SH-SY5Y (cell line): ENCODE measurements around the gene C19orf67.

Experiments used
- GATA2 ChIP-seq: IDR thresholded peaks from 2 replicates; pipeline ENCODE4 v1.6.1; 2011; ENCODE audit warnings: mild to moderate bottlenecking, low read depth, low read length
- GATA3 ChIP-seq: IDR thresholded peaks from 2 replicates; pipeline ENCODE4 v1.6.1; 2011; ENCODE audit warnings: low read depth, mild to moderate bottlenecking, low read length, moderate library complexity

The C19orf67 gene

DNA sequence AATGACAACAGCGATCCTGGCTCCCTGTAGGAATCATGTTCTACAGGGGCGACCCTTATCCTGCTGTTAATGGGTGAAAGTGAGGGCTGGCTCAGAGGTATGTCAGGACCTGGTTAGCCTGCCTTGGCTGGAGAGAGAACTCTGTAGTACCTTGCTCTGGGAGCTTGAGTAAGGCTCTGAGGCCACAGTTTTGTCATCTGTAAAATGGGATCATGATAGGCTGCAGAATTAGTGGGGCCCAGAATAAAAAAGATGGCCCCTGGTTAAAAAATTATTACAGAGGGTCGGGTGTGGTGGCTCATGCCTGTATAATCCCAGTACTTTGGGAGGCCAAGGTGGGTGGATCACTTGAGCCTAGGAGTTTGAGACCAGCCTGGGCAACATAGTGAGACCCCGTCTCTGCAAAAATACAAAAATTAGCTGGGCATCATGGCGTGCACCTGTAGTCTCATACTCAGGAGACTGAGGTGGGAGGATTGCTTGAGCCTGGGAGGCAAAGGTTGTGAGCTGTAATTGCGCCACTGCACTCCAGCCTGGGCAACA, 15.5 kb upstream of the C19orf67 start:
- TF ChIP-seq GATA3 (no peak), GATA2 (no peak)

DNA sequence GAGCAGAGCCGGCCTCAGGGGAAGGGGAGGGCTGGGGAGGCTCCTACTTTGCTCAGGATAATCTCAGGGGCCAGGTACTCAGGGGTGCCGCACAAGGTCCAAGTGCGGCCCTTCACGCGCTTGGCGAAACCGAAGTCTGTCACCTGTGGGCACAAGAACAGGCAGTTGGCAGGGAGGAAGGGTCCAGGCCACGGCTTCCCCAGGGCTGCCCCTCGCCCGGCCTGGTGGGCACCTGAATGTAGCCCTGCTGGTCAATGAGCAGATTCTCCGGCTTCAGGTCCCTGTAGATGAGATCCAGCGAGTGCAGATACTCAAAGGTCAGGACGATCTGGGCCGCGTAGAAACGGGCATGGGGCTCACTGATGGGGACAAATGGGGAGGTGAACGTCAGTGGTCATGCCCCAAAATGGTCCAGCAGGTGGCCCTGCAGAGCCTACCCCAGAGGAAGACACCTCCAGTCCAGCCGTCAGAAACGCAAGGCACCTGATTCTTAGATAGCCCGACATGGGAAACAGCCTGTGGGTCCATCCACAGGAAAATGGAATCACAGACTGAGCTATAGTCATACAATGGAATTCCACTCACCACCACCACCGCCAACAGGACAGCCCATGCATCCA, 12.1 kb upstream of the C19orf67 start:
- TF ChIP-seq GATA2 (no peak), GATA3 (no peak)

DNA sequence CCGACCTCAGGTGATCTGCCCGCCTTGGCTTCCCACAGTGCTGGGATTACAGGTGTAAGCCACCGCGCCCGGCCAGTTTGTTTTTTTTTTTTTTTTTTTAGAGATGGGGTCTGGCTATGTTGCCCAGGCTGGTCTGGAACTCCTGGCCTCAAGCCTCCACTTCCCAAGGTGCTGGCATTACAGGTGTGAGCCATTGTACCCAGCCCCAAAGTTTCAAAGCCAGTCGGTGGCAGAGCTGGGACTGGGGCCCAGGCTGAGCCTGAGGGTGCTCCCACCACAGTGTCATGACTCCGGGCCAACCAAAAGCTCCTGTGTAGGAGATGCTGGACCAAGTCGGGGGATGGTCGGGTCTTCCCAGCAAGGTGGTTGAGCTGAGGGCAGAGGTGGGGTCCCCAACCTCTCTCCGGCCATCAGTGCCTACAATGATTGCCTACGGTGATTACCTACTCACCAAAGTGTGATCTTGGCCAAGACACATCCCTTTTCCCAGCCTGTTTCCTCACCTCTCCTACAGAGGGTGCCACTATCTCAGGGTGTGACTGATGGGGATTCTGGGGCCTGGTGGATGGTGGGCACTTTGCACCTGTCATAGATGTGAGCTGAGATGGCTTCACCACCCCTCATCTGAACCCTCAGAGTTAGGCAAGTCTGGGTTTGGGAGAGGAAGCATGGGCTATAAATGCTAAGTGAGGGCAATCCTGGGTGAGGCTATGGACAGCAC, 10.8 kb upstream of the C19orf67 start:
- TF ChIP-seq GATA3 (no peak), GATA2 (no peak)

DNA sequence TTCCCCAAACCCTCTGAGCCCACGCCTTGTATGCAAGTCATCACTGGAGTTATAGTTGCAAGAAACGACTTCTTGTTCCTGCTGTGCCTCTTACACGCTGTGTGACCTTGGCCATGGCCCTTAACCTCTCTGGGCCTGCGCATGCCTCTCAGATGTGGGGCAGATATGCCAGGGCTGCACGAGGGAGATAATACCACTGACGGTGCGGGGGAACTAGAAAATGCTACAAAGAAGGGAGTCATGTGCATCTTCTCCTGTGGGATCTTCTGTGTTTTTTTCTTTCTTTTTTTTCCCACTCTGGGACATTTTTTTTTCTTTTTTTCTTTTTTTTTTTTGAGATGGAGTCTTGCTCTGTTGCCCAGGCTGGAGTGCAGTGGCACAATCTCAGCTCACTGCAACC, 9.3 kb upstream of the C19orf67 start:
- TF ChIP-seq GATA2 (no peak), GATA3 (no peak)

DNA sequence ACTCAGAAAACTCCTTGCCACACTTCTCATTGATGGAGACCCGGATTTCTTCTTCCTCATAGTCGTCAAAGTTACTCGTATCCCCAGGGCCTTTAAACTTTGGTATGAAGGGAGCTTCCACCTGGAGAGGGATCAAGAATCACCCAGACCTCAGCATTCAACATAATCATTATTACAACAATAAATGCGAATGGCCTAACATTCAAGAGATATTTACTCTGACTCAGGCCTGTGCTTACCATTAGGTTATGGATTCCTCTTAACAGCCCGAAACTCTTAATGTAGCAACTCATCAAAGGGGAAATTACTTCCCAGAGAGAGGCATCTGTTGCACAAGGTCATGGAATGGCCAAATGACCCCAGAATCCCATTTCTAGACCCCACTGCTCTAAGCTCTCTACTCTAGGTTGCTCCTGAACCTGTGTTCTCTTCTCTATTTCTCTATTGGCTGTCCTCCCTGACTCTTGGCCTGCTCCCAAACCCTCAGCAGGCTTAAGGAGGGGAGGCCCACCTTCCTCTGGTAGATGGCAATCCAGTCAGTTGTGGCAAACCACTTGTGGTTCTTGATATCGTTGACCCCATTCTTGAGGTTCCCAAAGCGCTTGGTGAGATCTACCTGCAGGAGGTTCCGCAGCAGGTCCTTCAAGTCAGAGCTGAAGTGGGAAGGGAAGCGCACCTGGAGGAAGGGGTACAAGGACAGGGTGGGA, 7.7 kb upstream of the C19orf67 start:
- TF ChIP-seq GATA3 (no peak), GATA2 (no peak)

DNA sequence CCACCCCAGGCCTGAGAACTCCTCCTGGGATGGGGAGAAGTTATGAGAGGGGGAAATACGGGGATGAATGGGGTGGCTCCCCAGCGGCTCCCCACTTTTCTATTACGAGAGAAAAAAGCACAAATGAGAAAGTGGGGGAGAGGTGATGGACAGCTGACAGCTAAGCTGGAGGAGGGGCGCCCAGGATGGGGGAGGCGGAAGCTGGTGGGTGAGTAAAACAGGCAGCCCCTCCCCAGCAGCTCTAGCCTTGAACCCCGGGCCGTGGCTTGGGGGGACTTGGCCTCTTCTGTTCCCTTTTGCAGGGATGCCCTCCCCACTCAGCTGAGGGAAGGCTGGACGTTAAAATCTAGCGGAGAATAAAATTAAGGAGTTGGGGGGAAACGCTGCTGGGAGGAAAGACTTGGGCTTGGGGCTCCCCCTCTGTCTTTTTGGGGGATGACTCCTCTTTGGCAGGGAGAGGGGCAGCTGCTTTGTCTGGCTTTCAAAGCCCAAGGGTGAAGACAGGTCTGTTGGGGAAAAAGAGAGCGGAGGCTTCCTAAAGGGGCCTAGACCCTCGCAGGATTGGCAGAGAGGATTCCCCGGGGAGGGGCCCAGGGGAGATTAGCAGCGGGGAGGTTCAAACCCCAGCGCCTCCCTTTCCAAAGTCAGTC, 6.4 kb upstream of the C19orf67 start:
- TF ChIP-seq GATA2 (no peak), GATA3 (no peak)

DNA sequence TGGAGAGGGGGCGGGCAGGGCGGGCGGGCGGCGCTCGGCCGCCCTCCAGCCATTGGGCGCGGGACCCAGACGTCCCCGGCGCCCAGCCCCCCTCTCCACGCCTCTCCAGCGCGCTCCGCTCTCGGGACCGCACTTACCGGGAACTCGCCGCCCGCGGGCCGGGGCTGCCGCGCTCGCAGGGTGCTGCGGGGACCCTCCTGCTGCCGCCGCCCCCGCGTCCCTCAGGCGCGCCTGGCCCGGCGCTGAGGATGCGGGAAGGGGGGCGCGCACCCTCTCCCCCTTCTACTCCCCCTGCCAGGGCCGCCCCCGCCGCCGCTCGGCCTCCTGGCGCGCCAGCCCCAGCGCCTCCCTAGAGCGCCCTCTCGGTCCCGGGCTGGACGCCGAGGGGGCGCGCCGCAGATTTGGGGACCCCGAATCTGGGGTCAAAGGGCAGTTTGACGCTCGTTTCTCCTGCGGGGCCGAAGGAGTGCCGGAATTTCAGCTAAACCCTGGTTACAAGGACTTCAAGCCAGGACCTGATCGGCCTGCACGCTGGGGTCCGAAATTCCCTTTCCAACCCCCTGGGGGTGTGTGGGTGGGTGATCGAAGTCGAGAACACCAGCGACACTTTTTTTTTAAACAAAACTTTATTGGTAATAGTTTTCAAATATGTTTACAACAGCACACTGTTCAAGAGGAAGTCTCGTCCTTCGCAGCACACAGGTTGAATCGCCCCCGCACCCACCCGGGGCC, 5.7 kb upstream of the C19orf67 start:
- TF ChIP-seq GATA3 = no peak
- TF ChIP-seq GATA2 = no peak

DNA sequence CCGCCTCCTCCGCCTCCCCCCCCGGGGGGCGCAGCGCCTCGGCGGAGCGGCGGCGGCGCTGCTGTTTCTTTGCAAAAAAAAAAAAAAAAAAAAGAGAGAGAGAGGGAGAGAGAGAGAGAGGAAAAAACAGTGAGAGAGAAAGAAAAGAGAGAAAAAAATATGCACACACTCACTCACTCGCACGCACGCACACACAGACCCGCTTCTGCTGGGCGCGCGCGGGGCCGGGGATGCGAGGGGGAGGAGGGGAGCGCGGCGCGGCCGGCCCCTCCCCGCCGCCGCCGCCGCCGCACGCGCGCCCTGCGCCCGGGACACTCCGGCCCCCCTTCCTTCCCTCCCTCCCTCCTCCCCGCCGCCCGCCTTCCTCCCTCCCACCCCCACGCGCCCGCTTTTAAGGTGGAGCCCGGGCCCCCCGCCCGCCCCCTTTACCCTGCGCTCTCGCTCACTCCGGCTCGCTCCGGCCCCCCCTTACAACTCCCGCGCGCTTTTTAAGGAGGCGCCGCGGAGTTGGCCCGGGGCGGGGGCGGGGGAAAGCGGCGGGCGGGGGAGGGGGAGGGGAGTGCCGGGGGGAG, 5.0 kb upstream of the C19orf67 start, which contains the start of gene SAMD1:
TSS of gene SAMD1 (minus strand) at position 243 of the 572 bp plus-strand sequence.
- TF ChIP-seq GATA3 (no peak), GATA2 (no peak)

DNA sequence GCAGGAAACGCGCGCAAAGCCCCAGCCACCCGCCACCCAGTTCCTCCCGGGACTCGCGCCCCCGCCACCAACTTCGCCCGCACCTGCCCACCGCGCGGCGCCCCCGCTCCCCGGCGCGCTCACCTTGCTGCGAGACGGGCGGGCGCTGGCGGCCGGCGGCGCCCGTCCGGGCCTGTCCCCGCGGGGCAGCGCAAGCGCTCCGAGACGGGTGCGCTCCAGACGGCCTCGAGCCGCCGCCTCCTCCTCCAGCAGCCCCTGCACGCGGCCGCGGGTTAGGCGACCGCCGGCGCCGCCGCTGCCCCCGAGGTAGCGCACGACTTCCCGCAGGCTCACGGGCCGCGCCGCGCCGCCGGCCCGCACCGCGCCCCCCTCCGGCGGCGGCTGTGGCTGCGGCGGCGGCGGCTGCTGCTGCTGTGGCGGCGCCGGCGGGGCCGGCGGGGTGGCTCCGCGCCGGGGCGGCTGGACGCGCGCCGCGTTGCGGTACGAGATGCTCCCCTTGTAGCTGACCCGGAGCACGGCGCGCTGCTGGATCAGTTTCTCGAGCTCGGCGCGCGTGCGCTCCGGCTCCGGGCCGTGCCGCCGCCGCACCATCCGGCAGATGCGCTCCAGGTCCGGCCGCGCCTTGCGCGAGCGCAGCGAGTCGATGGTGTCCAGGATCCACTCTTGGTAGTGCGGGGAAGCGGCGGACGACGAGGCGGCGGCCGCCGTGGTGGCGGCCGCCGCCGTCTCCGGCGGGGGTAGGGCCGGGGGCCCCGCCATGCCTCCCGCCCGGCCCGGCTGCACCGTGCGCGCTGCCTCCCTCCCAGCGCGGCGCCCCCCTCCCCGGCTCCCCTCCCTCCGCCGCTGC, 4.3 kb upstream of the C19orf67 start:
- TF ChIP-seq GATA3 (no peak), GATA2 (no peak)

DNA sequence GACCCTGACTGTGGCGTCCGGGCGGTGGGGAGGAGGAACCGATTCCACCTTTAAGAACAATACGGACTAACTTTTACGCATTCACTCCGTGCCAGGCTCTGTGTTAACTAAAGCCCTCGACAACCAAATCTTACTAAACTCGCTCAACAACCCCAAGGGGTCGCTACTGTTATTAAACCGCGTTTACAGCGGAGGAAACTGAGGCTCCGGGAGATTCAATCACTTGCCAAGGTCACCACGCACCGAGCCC, 3.8 kb upstream of the C19orf67 start:
- TF ChIP-seq GATA3 (no peak), GATA2 (no peak)

DNA sequence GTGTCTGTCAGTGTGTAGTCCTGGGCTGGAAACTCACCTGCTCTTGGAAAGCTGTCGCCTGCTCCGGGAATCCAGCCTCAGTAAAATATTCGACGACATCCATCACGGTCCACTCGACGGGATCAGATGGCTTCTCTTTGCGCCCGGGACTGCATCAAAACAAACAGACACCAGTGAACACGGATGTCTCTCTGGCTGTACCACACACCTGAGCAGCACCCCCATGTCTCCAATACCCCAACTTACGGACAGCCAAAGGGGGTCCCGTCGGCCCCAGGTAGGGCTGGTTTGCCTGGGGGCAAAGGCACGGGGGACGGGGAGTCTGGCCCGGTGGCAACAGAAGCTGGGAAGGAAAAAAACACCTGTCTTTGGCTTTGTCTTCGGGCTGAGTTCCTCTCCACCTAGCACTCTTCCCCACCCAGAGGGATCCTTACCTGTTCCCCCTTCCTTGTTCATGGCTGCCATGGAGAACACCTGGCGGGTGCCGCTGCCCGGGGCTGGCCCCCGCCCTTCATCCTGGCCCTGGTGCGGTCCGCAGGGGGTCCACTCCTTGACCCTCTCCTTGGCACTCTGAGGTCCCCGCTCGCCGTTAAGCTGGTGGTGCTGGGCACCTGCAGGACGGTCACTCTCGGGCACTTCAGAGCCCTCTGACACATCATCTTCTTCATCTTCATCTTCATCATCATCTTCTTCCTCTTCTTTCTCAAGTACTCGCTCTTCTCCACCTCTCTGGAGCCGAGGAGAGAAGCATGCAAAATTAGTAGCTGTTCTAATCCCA, 3.2 kb upstream of the C19orf67 start:
- TF ChIP-seq GATA3 = no peak
- no peak for TF ChIP-seq GATA2

DNA sequence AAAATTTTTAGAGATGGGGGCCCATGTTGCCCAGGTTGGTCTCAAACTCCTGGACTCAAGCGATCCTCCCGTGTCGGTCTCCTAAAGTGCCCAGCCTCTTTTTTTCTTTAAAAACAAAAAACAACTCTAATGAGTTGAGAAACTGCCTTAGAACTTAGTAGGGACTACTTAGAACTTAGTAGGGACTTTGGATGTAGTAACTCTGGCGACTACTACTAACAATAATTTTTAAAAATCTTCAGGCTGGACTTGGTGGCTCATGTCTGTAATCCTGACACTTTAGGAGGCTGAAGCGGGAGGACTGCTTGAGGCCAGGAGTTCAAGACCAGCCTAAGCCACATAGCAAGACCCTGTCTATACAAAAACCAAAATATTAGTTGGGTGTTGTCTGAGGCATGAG, 515 bp upstream of the C19orf67 start:
- TF ChIP-seq GATA3 = no peak
- TF ChIP-seq GATA2 = no peak

DNA sequence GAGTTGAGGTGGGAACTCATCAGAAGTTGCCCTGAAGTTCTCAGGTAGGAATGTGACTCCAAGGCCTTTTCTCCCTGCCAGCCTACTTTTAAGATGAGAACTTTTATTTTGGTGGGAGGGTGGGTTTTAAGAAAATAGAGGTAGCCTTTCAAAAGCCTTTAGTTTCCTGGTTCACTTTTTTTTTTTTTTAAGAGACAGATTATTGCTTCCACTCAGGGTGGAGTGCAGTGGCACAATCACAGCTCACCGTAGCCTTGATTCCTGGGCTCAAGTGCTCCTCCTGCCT, 3.0 kb downstream of the C19orf67 start:
- TF ChIP-seq GATA2 (no peak), GATA3 (no peak)
